Ishikawa (cell line): ENCODE results near the gene USB1.

Experiments used
- TF ChIP-seq, protein P1 (sequence below): IDR thresholded peaks from 2 replicates; pipeline ENCODE4 v1.6.1; 2012
- TF ChIP-seq, protein P2 (sequence below): IDR thresholded peaks from 2 replicates; pipeline ENCODE4 v1.6.1; 2012

- TF ChIP-seq, protein P1, sequence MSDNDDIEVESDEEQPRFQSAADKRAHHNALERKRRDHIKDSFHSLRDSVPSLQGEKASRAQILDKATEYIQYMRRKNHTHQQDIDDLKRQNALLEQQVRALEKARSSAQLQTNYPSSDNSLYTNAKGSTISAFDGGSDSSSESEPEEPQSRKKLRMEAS, result no peak
- TF ChIP-seq, protein P2, sequence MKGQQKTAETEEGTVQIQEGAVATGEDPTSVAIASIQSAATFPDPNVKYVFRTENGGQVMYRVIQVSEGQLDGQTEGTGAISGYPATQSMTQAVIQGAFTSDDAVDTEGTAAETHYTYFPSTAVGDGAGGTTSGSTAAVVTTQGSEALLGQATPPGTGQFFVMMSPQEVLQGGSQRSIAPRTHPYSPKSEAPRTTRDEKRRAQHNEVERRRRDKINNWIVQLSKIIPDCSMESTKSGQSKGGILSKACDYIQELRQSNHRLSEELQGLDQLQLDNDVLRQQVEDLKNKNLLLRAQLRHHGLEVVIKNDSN, result no peak
These were observed 18.8 kb upstream of the USB1 start for GRCh38 chr16:57982385-57982784.
